ENCODE data around the gene MEIOB.
"Not testable (repeated sequence)": the region's sequence is repeated elsewhere in the genome, so short reads cannot be mapped to it uniquely, and the experiment has no call there.

Gene MEIOB

DNA sequence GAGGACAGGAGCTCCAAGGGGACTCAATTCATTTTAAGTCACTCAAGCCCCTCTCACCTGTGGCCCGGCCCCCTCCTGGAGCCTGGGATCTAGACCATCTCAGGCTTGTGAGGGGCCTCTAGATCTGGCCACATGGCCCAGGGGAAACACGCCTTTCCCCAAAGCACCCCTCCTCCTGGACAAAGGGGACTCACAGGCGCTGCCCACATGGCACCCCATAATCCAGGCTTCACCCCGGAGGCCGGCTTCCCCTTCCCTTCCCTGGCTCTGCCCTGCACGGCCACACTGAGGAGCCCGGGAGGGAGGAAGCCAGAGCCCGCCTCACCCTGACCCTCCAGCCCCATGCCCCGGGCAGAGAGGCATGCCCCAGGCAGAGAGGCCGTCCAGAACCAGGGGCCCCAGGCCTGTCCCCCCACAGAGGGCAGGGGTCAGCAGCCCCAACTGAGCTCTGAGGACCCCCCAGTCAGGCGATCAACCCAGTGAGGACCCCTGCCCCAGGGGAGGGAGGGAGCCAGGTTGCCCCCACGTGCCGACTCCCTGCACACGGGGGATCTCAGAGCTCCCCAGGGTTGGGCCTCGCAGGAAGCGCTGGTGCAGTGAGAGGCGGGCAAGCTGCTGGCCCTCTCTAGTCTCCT is 35.4 kb upstream of the MEIOB start:
- no peak for DNase-seq

DNA sequence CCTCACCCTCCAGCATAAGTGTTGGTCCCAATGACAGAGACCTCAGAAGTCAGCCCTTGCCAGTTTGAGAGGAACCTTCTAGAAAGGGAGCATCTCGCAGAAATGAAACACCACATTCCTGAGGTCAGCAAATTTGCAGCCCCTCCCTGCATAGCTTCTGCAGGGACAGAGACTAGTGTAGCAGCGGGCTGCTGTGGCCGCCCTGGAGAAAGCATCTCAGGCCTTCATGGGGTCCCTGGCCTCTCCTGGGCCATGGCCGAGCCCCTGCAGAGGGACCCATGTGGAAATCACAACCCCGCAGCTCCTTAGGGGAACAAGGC is 34.8 kb upstream of the MEIOB start:
- no peak for DNase-seq

DNA sequence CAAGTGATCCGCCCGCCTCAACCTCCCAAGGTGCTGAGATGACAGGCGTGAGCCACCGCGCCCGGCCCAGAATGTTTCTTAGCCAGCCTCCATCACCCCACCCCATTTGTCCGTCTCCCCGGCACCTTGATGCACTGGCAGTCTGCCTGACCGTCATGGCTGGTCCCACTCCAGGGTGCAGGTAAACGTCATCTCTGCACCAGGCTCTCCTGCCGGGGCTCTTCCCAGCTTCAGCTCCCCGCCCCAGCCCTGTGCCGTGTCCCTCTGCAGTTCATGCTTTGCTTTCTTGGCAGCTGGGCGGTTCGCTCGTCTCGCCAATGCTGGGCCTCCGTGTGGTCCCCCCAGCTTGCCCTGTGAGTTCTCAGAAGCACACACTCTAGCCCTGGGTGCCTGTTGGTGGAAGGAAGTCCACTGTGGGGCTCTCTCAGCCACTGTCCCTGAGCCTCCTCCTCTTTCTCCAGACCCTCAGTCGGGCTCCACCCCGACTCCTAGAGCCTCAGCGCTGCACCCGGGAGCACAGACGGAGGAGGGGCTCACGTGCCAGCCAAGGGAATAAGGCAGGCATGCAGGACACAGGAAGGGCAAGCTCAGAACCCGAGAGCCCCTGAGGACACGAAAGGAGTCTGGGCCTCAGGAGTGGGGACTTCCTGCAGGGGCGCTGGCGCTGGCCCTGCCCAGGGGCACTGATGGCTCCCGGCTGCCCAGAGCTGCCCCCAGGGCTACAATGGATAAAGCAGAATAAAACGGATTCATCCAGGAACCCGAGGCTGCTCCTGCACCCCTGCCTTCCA is 34.3 kb upstream of the MEIOB start:
- no peak for DNase-seq

DNA sequence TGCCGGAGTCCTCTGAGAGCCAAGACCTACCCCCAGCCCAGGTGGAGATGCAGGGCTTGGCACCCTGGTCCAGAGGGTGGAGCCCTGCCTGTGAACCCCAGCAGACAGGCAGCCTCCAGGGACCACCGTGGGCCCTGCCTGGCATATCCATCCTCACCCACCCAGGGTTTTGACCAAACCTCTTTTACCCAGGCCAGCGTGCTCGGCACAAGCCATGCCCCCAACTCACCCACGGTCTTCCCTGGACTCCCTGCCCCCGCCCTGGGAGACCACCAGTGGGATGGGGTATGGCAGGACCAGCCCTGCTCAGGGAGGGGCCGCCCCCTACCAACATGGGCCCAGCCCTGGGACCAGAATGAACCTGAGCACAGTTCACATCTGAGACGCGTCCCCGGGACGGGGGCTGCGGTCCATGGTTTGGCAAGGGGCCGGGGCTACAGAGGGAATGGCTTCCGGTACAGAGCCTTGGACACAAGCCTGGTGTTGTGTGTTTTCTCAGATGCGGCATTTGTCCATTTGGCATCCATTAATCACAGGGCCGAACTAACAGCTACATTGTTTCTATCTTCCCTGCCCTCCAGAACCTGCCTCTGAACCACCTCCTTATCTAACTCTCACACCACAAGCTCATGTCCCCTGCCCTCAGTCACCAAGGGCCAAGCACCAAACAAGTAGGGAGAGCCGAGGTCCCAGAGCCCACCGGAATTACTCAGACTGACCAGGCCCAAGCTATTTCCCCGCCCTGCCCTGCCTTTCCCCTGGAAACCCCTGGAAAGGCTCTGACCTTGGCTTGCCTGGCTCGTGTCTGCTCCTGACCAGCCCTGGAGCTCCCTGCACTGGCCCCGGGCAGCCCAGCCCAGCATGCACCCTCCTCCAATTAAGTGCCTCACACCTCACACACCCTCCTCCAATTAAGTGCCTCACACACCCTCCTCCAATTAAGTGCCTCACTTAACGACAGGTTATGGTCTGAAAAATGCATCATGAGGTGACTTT is 32.2 kb upstream of the MEIOB start:
- no peak for DNase-seq

DNA sequence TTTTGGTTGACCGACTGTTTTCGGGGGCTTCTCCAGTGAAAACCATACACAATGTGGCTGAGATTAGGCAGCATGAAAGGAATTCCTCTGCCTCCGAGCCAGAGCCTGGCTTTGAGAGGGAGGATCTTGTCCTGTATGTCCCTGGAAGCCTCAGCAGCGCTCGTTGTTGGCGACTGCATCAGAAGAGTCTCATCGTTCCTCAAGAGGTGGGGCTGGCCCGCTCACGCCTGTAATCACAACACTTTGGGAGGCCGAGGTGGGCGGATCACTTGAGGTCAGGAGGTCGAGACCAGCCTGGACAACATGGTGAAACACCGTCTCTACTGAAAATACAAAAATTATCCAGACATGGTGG is 31.2 kb upstream of the MEIOB start:
- DNase-seq, result no peak

DNA sequence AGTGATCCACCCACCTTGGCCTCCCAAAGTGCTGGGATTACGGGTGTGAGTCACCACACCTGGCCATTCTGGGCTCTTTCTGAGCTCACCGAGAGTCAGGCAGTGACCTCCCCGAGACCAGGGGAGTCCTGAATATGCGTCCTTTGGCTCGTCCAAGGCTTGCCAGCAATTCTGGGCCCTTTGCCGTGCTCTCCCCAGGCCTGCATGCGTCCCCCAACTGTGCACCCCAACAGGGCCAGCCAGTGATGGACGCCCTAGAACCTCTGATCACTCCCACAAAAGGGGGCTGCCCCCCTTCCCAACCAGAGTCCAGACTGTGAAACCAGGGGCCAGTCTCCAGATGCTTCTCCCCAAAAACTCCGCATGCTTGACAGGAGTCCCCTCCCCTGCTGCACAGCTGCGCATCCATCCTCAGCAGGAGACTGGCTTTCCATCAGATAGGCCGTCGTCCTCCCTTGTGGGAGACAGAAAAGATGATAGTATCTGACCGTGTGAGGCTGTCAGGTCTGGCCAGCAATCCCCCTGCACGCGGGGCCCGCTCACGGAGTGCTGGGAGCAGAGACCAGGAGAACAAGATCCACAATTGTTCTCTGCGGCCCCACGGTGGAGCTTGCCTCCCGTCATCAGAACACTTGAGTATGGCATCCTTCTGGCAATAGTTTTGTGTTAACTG is 30.7 kb upstream of the MEIOB start:
- DNase-seq, result no peak

GRCh38 chr16:1900452-1900774 is 28.4 kb upstream of the MEIOB start:
- DNase-seq, result no peak

- DNase-seq, result no peak
Measured at GRCh38 chr16:1899641-1900451, 27.9 kb upstream of the MEIOB start.

GRCh38 chr16:1897692-1898091 is 25.7 kb upstream of the MEIOB start:
- not testable (repeated sequence) for DNase-seq

DNA sequence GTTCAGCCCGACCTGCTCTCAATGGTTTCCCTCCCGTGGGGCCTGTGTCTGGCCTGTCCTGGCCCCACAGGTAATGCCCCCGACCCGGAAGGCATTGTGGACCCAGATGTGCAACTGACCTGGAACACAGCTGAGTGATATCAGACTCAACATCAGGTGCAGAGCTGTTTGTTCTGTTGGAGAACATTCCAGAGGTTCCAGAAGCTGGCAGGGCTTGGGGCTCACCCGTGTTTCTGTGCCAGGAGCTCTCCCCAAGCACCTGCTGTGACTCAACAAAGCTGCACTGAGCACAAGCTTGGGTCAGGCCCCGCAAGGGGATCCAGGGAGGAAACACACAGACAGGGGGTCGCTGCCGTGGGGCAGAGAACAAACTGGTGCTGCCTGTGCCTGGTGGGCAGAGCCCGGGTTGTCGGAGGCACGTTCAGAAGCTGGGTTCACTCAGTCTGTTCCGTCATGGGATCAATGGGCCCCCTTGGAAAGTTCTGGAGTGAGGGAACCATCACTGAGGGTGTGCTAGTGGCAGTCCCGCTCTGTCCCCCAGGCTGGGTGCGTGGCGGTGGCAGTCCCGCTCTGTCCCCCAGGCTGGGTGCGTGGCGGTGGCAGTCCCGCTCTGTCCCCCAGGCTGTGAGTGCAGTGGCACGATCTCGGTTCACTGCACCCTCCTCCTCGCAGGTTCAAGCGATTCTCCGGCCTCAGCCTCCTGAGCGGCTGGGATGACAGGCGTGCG is 24.1 kb upstream of the MEIOB start:
- DNase-seq, result no peak

DNA sequence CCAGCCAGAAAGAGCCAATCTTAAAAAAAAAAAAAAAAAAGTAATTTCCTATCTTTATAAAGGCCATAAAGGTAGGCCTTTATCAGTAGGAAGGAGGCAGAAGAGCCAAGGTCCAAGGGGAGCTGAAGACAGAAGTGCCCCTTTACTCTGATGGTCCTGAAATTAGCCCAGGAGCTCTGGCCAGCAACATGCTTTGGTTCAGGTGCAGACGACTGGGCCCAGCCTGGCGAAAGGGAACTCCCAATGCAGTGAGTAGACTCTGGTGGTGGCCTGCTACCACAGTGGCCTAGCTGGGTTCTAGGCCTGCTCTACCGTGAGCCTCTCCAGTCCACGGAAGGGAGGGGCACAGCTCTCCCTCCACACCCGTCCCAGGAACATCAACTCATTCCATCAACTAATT is 23.1 kb upstream of the MEIOB start:
- DNase-seq, result no peak

DNA sequence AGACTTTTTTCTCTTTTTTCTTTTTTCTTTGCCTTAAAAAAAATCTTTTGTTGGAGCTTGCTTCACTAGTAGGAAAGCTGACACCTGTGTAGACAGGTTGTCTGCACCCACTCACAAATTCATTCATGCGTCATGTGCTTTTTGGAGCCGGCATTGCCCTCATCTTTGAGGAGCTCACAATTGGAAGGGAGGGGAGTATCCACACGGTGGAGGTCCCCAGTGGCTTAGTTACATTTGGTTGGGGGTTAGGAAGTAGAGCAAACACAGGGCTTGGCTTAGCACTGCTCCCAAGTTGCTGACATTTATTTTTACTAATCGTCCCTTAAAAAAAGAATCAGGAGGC is 18.7 kb upstream of the MEIOB start:
- no peak for DNase-seq

DNA sequence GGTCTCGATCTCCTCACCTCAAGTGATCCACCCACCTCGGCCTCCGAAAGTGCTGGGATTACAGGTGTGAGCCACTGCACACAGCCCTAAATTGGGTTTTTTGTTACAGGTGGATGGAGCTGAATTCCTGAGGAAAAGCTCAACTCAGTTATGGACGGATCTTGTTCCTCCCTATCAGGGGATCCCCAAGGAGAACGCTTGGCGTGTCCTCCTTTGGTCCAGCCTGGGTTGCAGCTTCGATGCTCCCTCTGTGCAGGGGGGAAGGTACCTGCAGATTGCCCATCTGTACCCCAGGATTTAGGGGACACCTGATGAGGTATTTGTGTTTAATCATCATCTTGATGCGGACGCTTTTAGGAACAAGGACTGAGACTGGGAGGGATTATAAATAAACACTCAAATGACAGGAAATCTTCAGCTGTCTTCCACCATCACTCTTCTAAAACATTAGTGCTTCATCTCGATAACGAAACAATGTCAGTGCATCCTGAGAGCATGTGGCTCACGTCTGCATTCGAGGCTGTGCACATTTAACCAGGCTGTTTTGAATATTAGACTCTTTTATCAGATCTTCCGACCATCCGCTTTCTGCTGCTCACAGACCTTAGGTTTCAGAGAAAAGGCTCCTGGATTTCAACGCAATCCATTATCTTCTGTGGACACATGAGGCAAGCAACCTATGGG is 18.2 kb upstream of the MEIOB start:
- DNase-seq, result no peak

DNA sequence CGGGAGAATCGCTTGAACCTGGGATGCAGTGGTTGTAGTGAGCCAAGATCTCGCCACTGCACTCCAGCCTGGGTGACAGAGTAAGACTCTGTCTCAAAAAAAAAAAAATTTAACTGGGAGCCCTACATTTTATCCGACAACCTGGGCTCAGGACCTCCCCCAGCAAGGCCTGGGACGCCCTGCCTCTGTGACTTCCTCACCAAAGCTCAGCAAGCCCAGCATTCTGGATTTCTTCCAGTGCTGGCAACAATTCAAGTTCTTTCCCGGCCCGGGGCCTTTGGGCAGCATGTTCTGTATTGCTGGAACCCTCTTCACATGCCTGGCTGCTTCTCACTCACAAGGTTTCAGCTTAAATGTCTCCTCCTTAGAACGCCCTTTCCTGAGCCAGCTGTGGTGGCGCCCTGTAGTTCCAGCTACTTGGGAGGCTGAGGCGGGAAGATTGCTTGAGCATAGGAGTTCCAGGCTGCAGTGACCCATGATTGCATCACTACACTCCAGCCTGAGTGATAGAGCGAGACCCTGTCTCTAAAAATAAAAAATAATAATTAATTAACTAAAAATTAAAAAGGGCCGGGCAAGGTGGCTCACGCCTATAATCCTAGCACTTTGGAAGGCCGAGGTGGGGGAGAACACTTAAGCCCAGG is 15.9 kb upstream of the MEIOB start:
- no peak for DNase-seq

DNA sequence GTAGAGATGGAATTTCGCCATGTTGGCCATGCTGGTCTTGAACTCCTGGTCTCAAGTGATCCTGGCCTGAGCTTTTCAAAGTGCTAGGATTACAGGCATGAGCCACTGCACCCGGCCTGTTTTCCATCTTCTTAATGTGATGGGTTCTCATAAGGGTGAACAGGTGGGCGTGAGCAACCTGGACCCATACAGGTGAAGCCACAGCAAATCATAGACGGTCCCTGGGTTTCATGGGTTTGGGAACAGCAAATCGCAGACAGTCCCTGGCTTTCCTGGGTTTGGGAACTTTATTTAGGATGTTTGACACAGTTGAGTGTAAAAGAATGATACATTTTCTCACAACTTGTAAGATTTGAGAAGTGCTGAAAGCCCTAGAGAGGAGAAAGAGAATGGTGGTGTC is 12.9 kb upstream of the MEIOB start:
- no peak for DNase-seq

- no peak for DNase-seq
Measured at GRCh38 chr16:1884155-1884760, 12.3 kb upstream of the MEIOB start.

GRCh38 chr16:1881172-1881571 is 9.2 kb upstream of the MEIOB start:
- not testable (repeated sequence) for DNase-seq

- no peak for DNase-seq
Measured at GRCh38 chr16:1879477-1879876, 7.5 kb upstream of the MEIOB start.

GRCh38 chr16:1878256-1878655 is 6.3 kb upstream of the MEIOB start:
- no peak for DNase-seq

GRCh38 chr16:1877804-1878203 is 5.8 kb upstream of the MEIOB start:
- DNase-seq, result no peak
